Heart right ventricle (tissue), 16 donors: ENCODE results near the gene ATP6V1B1. TPM values are rescaled to one million over a fixed set of nuclear protein-coding genes. Genes with fewer than 3 reads are reported as not detected.

Experiments used
- ATAC-seq, 8 donors: fragments of 200-7000 bp; cut with Tn5 transposase; one replicate each; pipeline ENCODE4 v1.9.1; 2020; ENCODE audit warnings: mild to moderate bottlenecking in 8 of 8, moderate library complexity in 8 of 8, moderate number of reproducible peaks in 1 of 8
- DNase-seq, 2 donors: peaks; one replicate each; pipeline ENCODE4 v3.0.0-alpha.2; 2020
- H3K27ac ChIP-seq, 10 donors: fragments of 200-600 bp; sonication (generic) in 2 of 10; one replicate each; pipeline versions ENCODE4 v1.5.0 to v1.8.0; 2020 to 2022; ENCODE audit warnings: mild to moderate bottlenecking in 3 of 10
- H3K27me3 ChIP-seq, 7 donors: fragments of 200-600 bp; one replicate each; pipeline ENCODE4 v1.8.0; 2021 to 2022; ENCODE audit warnings: mild to moderate bottlenecking in 2 of 7
- H3K36me3 ChIP-seq, 9 donors: fragments of 200-600 bp; sonication (generic) in 1 of 9; one replicate each; pipeline versions ENCODE4 v1.5.0 to v1.8.0; 2020 to 2022; ENCODE audit warnings: mild to moderate bottlenecking in 2 of 9
- H3K4me1 ChIP-seq, 9 donors: fragments of 200-600 bp; sonication (generic) in 1 of 9; one replicate each; pipeline versions ENCODE4 v1.5.0 to v1.8.0; 2020 to 2022; ENCODE audit warnings: mild to moderate bottlenecking in 4 of 9
- H3K4me3 ChIP-seq, 10 donors: fragments of 200-600 bp; sonication (generic) in 2 of 10; one replicate each; pipeline versions ENCODE4 v1.5.0 to v1.8.0; 2020 to 2022; ENCODE audit warnings: mild to moderate bottlenecking in 7 of 10, moderate library complexity in 2 of 10
- H3K9me3 ChIP-seq, 11 donors: fragments of 200-600 bp in 10 of 11; sonication (generic) in 2 of 11; one replicate each; pipeline versions ENCODE4 v1.5.0 to v1.8.0; 2013 to 2022; ENCODE audit warnings: mild to moderate bottlenecking in 2 of 11, control low read depth in 1 of 11, moderate library complexity in 1 of 11
- WGBS, 2 donors: extraction: QIAGEN DNeasy Blood & Tissue Kit; methylation state at CpG; one replicate each; pipeline ENCODE4 v1.1.7; 2013; ENCODE audit warnings: inconsistent platforms in 1 of 2; 5-methylcytosine and 5-hydroxymethylcytosine counted together
- intact Hi-C, 10 donors: fragments of 100-400 bp; cut with DNase I; formaldehyde crosslinking; loops; one replicate each; pipeline versions ENCODE4 v1.11.1 to v1.14.2; 2022
- polyA plus RNA-seq, 2 donors: library from polyadenylated mRNA; stranded (reverse); fragments of 200-250 nt; gene quantifications; one replicate each; pipeline ENCODE4 v1.2.3, GENCODE V29; 2013
- total RNA-seq, 10 donors: library from RNA; stranded (reverse); fragmentation: NEBNext Ultra II Directional in 3 of 10; extraction: Animal tissue kit (Norgen Biotek cat#: 25700) in 3 of 10; gene quantifications; one replicate each; pipeline versions ENCODE4 v1.2.1 to v1.2.4, GENCODE V29; 2021 to 2023
- TF ChIP-seq, protein P1 (sequence below), 9 donors: fragments of 200-600 bp; sonication (generic) in 2 of 9; IDR thresholded peaks; one replicate each; pipeline versions ENCODE4 v1.5.0 to v1.8.0; 2021 to 2022; ENCODE audit warnings: antibody characterized with exemption in 9 of 9, mild to moderate bottlenecking in 5 of 9, moderate library complexity in 1 of 9
- donor health status: Arrhythmogenic right ventricular cardiomyopathy.
- donor health status: ischemic (EF 13 %, LVEDD 7.1; RV severe dilation, severe dysfunction).
- donor health status: healthy with polysubstance abuse.
- donor health status: DM: no; HTN: yes; CAD: no.
- donor health status: DM: no; HTN: no; CAD: no.
- donor health status: ischemic (EF 25% LVEDD 6.9; RV normal size, moderate dysfunction).
- donor health status: ischemic (EF 25% LVEDD 5.7; RV mildly dilated, moderate dysfunction).
- donor health status: healthy.
- donor health status: DM: yes; HTN: yes; CAD: no.
- donor health status: Ischemic cardiomyopathy.
- donor health status: ischemic (EF 35%, LVEDD 5.7; RV mildly dilated, moderate dysfunction).
- donor health status: nonischemic (EF 11% LVEDD 7.7; RV severe dilation, severe dysfunction).
- donor health status: DM: yes; HTN: yes; CAD: no.
- donor health status: PGD.
- donor health status: ischemic (EF 29% LVEDD 5.4; RV normal size, mild dysfunction).
- donor health status: nonischemic (EF 23%, LVEDD 6.1; RV moderate dilation, normal function).

ATP6V1B1 gene
- total and polyA plus RNA-seq, 12 donors, result 0.28 to 6.4 (median 0.88) TPM; not detected in 4

DNA sequence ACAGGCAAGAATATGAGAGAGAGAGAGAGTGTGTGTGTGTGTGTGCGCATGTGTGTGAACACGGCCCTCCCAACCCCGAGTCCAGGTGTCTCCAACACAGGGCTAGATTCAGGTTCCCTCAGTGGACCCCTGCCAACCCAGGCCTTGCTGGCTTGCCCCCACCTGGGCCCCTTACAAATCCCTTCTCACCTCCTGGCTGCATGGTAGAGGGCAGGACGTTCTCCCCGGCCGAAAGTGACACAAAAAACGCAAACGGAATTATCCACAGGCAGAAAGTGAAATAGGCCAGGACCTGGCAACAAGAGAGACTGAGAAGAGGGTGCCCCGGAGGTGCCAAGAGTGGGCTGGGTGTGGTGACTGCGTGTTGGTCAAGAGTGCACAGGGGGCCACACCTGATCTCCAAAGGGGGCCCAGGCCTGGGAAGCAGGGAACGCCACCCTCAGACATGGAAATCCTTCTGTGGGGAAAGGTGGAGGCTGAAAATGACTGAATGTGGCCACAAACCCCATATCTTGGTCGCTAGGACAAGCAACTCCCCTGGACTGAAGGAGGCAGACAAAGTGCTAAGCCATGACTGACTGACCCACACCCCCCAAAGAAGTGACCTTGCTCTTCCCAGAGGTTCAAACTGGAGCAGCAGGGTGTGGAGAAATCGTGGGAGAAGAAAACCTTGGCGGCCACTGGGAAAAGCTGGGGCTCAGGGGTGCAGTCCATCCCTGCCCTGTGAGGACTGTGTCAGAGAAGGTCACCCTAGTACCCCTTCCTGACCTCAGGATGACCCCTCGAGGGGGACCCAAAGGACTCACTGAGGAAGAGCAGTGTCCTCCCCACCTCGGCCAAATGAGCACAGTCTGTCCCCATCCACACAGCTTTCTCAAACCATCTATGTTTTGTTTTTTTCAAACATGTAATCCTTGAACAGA, 53.3 kb downstream of the ATP6V1B1 start:
- Histone ChIP-seq H3K27ac (peak overlapping the region in 1 of 10 donors; percentile 53), H3K36me3 (peaks cover 0 to 75% (median 37%) of the 10 kb centered on the region in 9 donors), H3K4me1 (peaks cover 13 to 55% (median 35%) of the 10 kb centered on the region in 9 donors), H3K9me3 (no peaks in the 10 kb centered on the region), H3K4me3 (no peak overlapping the region), H3K27me3 (no peaks in the 10 kb centered on the region)
- 90 to 91% methylated on average over 16 of the region's 16 CpGs for WGBS, 2 donors
- ATAC-seq, result no peak
- TF ChIP-seq, protein P1, sequence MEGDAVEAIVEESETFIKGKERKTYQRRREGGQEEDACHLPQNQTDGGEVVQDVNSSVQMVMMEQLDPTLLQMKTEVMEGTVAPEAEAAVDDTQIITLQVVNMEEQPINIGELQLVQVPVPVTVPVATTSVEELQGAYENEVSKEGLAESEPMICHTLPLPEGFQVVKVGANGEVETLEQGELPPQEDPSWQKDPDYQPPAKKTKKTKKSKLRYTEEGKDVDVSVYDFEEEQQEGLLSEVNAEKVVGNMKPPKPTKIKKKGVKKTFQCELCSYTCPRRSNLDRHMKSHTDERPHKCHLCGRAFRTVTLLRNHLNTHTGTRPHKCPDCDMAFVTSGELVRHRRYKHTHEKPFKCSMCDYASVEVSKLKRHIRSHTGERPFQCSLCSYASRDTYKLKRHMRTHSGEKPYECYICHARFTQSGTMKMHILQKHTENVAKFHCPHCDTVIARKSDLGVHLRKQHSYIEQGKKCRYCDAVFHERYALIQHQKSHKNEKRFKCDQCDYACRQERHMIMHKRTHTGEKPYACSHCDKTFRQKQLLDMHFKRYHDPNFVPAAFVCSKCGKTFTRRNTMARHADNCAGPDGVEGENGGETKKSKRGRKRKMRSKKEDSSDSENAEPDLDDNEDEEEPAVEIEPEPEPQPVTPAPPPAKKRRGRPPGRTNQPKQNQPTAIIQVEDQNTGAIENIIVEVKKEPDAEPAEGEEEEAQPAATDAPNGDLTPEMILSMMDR (IDR thresholded peaks at IDR 0.05), result no peak
- intact Hi-C loops, result no loop called here
- no peak for DNase-seq

DNA sequence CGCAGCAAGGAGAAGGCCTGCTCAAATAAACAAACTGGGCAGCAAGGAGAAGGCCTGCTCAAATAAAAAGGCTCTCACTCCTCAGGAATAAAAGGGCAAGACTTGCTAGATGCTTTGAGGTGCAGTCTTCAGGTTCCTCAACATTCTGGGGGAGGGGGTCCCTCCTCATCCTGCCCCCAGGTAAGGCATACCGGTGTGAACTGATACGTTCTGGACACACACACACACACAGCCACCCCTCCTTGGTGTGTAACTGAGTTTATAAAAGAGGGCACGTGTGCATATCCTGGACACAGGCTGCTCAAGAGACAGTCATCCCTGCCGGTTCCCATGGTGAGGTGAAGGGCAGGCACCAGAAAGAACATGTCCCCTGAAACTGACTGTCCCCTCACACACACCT, 54.5 kb downstream of the ATP6V1B1 start:
- Histone ChIP-seq H3K4me1 (peaks cover 13 to 52% (median 29%) of the 10 kb centered on the region in 9 donors), H3K36me3 (peaks cover 0 to 75% (median 37%) of the 10 kb centered on the region in 9 donors), H3K4me3 (no peak overlapping the region), H3K27me3 (no peaks in the 10 kb centered on the region), H3K27ac (no peak overlapping the region), H3K9me3 (no peaks in the 10 kb centered on the region)
- TF ChIP-seq, protein P1 (IDR thresholded peaks at IDR 0.05), result no peak
- ATAC-seq, result no peak
- WGBS, 2 donors, result 72 to 83% methylated on average over 5 of the region's 5 CpGs
- no peak for DNase-seq
- intact Hi-C loops, result no loop called here

DNA sequence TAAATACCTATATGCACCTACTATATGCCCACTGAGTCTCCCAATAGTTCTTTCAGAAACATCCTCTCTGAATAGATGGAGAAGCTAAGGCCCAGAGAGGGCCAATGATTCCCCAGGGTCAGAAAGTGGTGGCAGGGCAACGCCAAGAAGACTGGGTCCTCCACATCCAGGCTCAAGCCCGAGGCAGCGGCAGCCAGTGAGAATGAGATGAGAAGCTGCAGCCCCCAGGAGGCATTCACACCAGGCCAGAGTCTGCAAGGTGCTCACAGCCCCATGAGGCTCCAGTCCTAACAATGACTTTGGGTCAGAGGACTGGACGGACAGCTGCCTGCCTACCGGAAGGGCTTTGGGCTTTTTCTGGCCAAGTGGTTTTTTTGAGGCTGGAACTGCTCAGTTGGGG, 55.4 kb downstream of the ATP6V1B1 start:
- intact Hi-C loops, result no loop called here
- ATAC-seq (no peak), DNase-seq (no peak)
- Histone ChIP-seq H3K4me3 (no peak overlapping the region), H3K27me3 (no peaks in the 10 kb centered on the region), H3K27ac (no peak overlapping the region), H3K36me3 (peaks cover 0 to 67% (median 32%) of the 10 kb centered on the region in 9 donors), H3K4me1 (peaks cover 13 to 57% (median 30%) of the 10 kb centered on the region in 9 donors), H3K9me3 (no peaks in the 10 kb centered on the region)
- TF ChIP-seq, protein P1 (IDR thresholded peaks at IDR 0.05), result no peak
- WGBS, 2 donors, result 78 to 96% methylated on average over 5 of the region's 5 CpGs

DNA sequence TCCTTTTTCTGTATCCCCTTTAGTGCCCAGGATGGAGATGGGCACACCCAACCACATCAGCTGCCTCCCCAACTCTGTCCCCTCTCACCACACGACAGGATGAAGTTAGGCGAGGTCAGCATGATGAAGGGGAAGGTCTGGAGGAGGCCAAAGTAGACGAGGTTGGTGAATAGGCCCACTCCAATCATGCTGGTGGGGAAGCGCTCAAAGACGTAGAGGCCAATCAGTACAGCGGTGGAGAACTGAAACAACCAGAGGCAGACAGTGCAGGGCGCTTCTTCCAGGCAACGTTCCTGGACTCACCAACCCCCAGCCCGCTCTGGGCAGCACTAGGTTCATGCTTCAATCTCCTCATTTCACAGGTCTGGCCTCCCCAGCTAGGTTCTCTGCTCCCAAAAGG, 56.0 kb downstream of the ATP6V1B1 start:
- Histone ChIP-seq H3K27ac (no peak overlapping the region), H3K36me3 (peaks cover 0 to 61% (median 30%) of the 10 kb centered on the region in 9 donors), H3K27me3 (no peaks in the 10 kb centered on the region), H3K4me3 (no peak overlapping the region), H3K9me3 (no peaks in the 10 kb centered on the region), H3K4me1 (peaks cover 13 to 51% (median 30%) of the 10 kb centered on the region in 9 donors)
- TF ChIP-seq, protein P1 (IDR thresholded peaks at IDR 0.05), result no peak
- intact Hi-C loops, result no loop called here
- ATAC-seq (no peak), DNase-seq (no peak)
- 88% methylated on average over 9 of the region's 9 CpGs for WGBS, 2 donors
